Activated B cell treated with CpG ODN at 0.5 μM for 24 hours (primary cell): Measurements from ENCODE around the gene GPD1L. TPM values are rescaled to one million over a fixed set of nuclear protein-coding genes. Genes with fewer than 3 reads are reported as not detected.

Experiments
- ATAC-seq: fragments of 200-7000 bp; cut with Tn5 transposase; one replicate; pipeline ENCODE4 v1.10.0; 2021; ENCODE audit warnings: low read depth, mild to moderate bottlenecking, moderate library complexity
- CTCF ChIA-PET: fragments of 350-600 bp; sonication (Branson Sonifier 250); formaldehyde crosslinking; loops from one replicate; lab custom pipeline; 2021; ENCODE audit warnings: antibody characterized with exemption; lab: Charles Lee
- POLR2A ChIA-PET: fragments of 350-600 bp; sonication (Branson Sonifier 250); formaldehyde crosslinking; loops from one replicate; lab custom pipeline; 2021; ENCODE audit warnings: antibody characterized with exemption; lab: Charles Lee
- DNase-seq: peaks from one replicate; pipeline ENCODE4 v3.0.0; 2022
- H3K27ac Mint-ChIP-seq: one replicate; pipeline ENCODE4 v1.8.0; 2020; ENCODE audit warnings: mixed read lengths
- H3K27me3 Mint-ChIP-seq: one replicate; pipeline ENCODE4 v1.8.0; 2021; ENCODE audit warnings: mixed read lengths
- H3K36me3 Mint-ChIP-seq: one replicate; pipeline ENCODE4 v1.8.0; 2021; ENCODE audit warnings: low read depth, mixed read lengths
- H3K4me1 Mint-ChIP-seq: one replicate; pipeline ENCODE4 v1.8.0; 2021; ENCODE audit warnings: mixed read lengths
- H3K4me3 Mint-ChIP-seq: one replicate; pipeline ENCODE4 v1.8.0; 2020; ENCODE audit warnings: mild to moderate bottlenecking, mixed read lengths
- H3K9me3 Mint-ChIP-seq: one replicate; pipeline ENCODE4 v1.8.0; 2020; ENCODE audit warnings: mixed read lengths
- intact Hi-C: fragments of 100-400 bp; cut with micrococcal nuclease; formaldehyde crosslinking; loops from one replicate; pipeline ENCODE4 v1.15.1; 2024
- total RNA-seq: library from RNA; stranded (reverse); gene quantifications from 2 replicates; pipeline ENCODE4 v1.2.3, GENCODE V29; 2022
- TF ChIP-seq, protein P1 (sequence below): fragments of 200-600 bp; IDR thresholded peaks from one replicate; pipeline ENCODE4 v1.8.0; 2022; ENCODE audit warnings: antibody characterized with exemption, mild to moderate bottlenecking

The GPD1L gene
- total RNA-seq, 1 donor from 2014 or later, result 8.2 TPM

DNA sequence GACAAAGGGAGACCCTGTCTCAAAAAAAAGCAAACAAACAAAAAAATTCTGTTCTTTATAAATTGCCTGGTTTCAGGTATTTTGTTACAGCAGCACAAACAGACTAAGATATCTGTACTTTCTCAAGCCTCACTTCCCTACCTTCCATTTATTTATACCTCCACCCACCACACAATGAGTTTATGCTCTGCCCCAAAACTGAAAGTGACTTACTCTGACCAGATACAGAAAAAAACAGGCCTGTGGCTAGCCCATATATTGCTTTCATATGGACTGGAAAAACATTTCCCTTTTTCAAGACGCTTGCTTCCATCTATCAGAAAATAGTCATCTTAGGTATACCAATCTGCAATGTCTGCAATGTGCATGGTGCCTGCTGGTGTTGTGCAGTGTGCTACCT is 8.7 kb upstream of the GPD1L start:
- H3K9me3 Mint-ChIP-seq, result peaks cover 13% of the 10 kb centered on the region
- H3K36me3 Mint-ChIP-seq, result peaks cover 7% of the 10 kb centered on the region
- intact Hi-C loops, result no loop called here
- ChIA-PET CTCF (no interaction called here), POLR2A (no interaction called here)
- no peak overlapping the region for H3K4me3 Mint-ChIP-seq
- DNase-seq (no peak), ATAC-seq (no peak)
- no peaks in the 10 kb centered on the region for H3K4me1 Mint-ChIP-seq
- no peak overlapping the region for H3K27ac Mint-ChIP-seq
- TF ChIP-seq, protein P1, sequence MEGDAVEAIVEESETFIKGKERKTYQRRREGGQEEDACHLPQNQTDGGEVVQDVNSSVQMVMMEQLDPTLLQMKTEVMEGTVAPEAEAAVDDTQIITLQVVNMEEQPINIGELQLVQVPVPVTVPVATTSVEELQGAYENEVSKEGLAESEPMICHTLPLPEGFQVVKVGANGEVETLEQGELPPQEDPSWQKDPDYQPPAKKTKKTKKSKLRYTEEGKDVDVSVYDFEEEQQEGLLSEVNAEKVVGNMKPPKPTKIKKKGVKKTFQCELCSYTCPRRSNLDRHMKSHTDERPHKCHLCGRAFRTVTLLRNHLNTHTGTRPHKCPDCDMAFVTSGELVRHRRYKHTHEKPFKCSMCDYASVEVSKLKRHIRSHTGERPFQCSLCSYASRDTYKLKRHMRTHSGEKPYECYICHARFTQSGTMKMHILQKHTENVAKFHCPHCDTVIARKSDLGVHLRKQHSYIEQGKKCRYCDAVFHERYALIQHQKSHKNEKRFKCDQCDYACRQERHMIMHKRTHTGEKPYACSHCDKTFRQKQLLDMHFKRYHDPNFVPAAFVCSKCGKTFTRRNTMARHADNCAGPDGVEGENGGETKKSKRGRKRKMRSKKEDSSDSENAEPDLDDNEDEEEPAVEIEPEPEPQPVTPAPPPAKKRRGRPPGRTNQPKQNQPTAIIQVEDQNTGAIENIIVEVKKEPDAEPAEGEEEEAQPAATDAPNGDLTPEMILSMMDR, result no peak
- no peaks in the 10 kb centered on the region for H3K27me3 Mint-ChIP-seq

DNA sequence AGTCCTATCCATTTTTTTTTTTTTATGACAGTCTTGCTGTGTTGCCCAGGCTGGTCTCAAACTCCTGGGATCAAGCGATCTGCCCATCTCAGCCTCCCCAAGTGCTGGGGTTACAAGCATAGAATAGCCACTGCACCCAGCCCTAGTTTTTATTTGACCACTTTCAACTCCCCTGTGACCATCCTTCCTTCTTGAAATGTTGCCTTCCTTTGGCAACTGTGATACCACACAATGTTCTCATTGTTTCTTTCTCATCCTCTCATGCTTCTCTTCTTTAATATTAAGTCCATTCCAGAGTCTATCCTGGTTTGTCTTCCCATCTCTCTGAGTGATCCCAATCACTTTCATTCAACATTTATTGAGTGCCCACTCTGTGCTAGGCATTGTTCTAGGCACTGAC is 7.9 kb upstream of the GPD1L start:
- peaks cover 13% of the 10 kb centered on the region for H3K9me3 Mint-ChIP-seq
- peaks cover 7% of the 10 kb centered on the region for H3K36me3 Mint-ChIP-seq
- no peak overlapping the region for H3K4me3 Mint-ChIP-seq
- H3K27me3 Mint-ChIP-seq, result no peaks in the 10 kb centered on the region
- no peak for DNase-seq
- no peaks in the 10 kb centered on the region for H3K4me1 Mint-ChIP-seq
- no peak overlapping the region for H3K27ac Mint-ChIP-seq
- TF ChIP-seq, protein P1, result no peak
- ChIA-PET POLR2A (no interaction called here), CTCF (no interaction called here)
- no peak for ATAC-seq
- intact Hi-C loops, result no loop called here

DNA sequence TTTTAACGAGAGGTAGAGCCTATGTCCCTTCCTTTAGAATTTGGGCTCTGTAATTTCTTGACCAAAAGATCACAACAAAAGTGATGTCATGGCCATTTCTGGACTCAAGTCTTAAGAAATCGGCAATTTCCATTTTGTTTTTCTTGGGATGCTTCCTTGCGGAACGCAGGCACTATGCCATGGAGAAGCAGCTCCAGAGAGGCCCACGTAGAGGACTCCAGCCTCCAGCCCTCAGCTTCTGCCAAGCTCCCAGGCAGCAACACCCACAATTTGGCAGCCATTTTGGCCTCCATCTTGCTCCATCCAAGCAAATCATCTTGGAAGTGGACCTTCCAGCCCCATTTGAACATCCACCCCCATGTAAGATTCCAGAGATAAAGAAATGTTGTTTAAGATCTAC is 6.0 kb upstream of the GPD1L start:
- ChIA-PET CTCF (no interaction called here), POLR2A (no interaction called here)
- Mint-ChIP-seq H3K27me3 (no peaks in the 10 kb centered on the region), H3K4me1 (peaks cover 2% of the 10 kb centered on the region), H3K36me3 (peaks cover 7% of the 10 kb centered on the region), H3K9me3 (peaks cover 13% of the 10 kb centered on the region), H3K4me3 (no peak overlapping the region), H3K27ac (no peak overlapping the region)
- ATAC-seq (no peak), DNase-seq (no peak)
- TF ChIP-seq, protein P1, result no peak
- intact Hi-C loops, result loop anchor here (10.0 kb wide), 1 partner anchor 1344 kb away; the partner anchor contains the start of gene UBP1

DNA sequence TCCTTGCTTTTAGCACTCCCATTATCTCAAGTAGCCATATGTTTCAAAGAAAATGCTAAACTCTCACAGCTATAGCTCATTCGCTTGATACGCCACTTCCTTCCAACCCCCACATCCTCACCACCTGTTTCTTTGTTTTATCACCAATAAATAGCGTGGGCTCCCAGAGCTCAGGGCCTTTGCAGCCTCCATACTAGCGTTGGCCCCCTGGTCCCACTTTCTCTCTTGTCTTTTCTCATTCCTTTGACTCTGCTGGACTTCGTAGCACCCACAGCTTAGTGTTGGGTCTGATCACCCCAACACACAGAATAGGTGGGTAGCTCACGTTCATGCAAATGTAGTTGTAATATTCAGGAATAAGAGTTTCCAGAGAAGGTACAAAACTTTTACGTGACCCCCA is 4.1 kb upstream of the GPD1L start:
- ATAC-seq, result no peak
- H3K4me1 Mint-ChIP-seq, result peaks cover 11% of the 10 kb centered on the region

DNA sequence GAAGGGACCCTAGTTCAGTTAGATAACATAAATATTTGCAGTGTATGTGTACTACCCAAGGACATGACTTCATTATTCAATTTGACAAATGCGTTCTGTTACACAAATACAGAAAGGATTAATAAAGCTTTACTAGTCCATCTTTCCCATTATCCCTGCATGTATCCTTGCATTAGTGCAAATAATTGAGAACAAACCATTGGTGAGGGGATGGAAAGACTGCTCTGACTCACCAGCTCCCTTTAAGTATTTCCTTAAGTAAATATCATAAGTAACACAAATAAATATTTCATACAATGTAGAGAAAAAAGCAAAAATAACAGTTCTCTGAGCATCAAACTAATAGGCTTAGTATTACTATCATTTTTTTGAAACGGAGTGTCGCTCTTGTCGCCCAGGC is 1.9 kb upstream of the GPD1L start:
- Mint-ChIP-seq H3K27me3 (no peaks in the 10 kb centered on the region), H3K9me3 (peaks cover 11% of the 10 kb centered on the region), H3K27ac (no peak overlapping the region), H3K4me1 (peaks cover 16% of the 10 kb centered on the region), H3K36me3 (peaks cover 9% of the 10 kb centered on the region), H3K4me3 (no peak overlapping the region)
- ATAC-seq (no peak), DNase-seq (no peak)
- ChIA-PET CTCF (no interaction called here), POLR2A (no interaction called here)
- intact Hi-C loops, result loop anchor here (10.0 kb wide), 1 partner anchor 1340 kb away; the partner anchor contains the start of gene UBP1
- TF ChIP-seq, protein P1, result no peak

More for the DNA sequence above, 4.1 kb upstream of the GPD1L start:
- TF ChIP-seq, protein P1, result no peak
- intact Hi-C loops, result loop anchor here (10.0 kb wide), 1 partner anchor 1343 kb away; the partner anchor contains the start of gene UBP1
- H3K9me3 Mint-ChIP-seq, result peaks cover 13% of the 10 kb centered on the region
- DNase-seq, result no peak
- peaks cover 9% of the 10 kb centered on the region for H3K36me3 Mint-ChIP-seq
- H3K27ac Mint-ChIP-seq, result no peak overlapping the region
- POLR2A ChIA-PET, result interaction anchor here (1.0 kb wide), 1 partner anchor 102 kb away, joined by 3 read pairs; no protein-coding TSS in a partner anchor
- CTCF ChIA-PET, result no interaction called here
- no peak overlapping the region for H3K4me3 Mint-ChIP-seq
- H3K27me3 Mint-ChIP-seq, result no peaks in the 10 kb centered on the region
